8988T (cell line): ENCODE measurements around the gene HOXC10.

Experiments
- DNase-seq: peaks from one replicate; pipeline ENCODE4 v3.0.0; 2011

The HOXC10 gene

GRCh38 chr12:53950789-53951576 is 34.0 kb upstream of the HOXC10 start:
- no peak for DNase-seq

GRCh38 chr12:53951577-53952334 is 33.2 kb upstream of the HOXC10 start:
- no peak for DNase-seq

GRCh38 chr12:53952335-53952694 is 32.6 kb upstream of the HOXC10 start:
- DNase-seq = no peak

GRCh38 chr12:53952871-53953734 is 31.8 kb upstream of the HOXC10 start:
- DNase-seq = peak; percentile 93

- no peak for DNase-seq
These were observed 30.9 kb upstream of the HOXC10 start for GRCh38 chr12:53953831-53954693.

GRCh38 chr12:53954694-53955035 is 30.3 kb upstream of the HOXC10 start, which contains the start of gene HOXC12:
Gene HOXC12 (plus strand): TSS chr12:53954903. CDS start chr12:53954930, 27 bp downstream.
- DNase-seq = no peak

GRCh38 chr12:53955036-53955775 is 29.7 kb upstream of the HOXC10 start:
- DNase-seq = no peak

GRCh38 chr12:53955776-53956250 is 29.1 kb upstream of the HOXC10 start:
- no peak for DNase-seq

GRCh38 chr12:53956251-53956887 is 28.6 kb upstream of the HOXC10 start:
- no peak for DNase-seq

- no peak for DNase-seq
These were observed 27.9 kb upstream of the HOXC10 start for GRCh38 chr12:53956914-53957536.

- no peak for DNase-seq
These were observed 26.8 kb upstream of the HOXC10 start for GRCh38 chr12:53958128-53958527.

GRCh38 chr12:53959314-53959713 is 25.6 kb upstream of the HOXC10 start:
- DNase-seq = no peak

GRCh38 chr12:53960187-53961024 is 24.5 kb upstream of the HOXC10 start:
- no peak for DNase-seq

- no peak for DNase-seq
These were observed 23.8 kb upstream of the HOXC10 start for GRCh38 chr12:53961025-53961761.

GRCh38 chr12:53963005-53963404 is 21.9 kb upstream of the HOXC10 start:
- DNase-seq = no peak

GRCh38 chr12:53963434-53964314 is 21.3 kb upstream of the HOXC10 start:
- DNase-seq = no peak

- no peak for DNase-seq
These were observed 20.6 kb upstream of the HOXC10 start for GRCh38 chr12:53964315-53964713.
